GM19452 (cell line): Measurements from ENCODE around the gene MROH2A.
"Not testable (repeated sequence)": the region's sequence is repeated elsewhere in the genome, so short reads cannot be mapped to it uniquely, and the experiment has no call there.

Experiments
- ATAC-seq: cut with Tn5 transposase; IDR thresholded peaks from one replicate; pipeline ENCODE4 v1.9.1; 2021; ENCODE audit not compliant: unreplicated experiment

Gene MROH2A

DNA sequence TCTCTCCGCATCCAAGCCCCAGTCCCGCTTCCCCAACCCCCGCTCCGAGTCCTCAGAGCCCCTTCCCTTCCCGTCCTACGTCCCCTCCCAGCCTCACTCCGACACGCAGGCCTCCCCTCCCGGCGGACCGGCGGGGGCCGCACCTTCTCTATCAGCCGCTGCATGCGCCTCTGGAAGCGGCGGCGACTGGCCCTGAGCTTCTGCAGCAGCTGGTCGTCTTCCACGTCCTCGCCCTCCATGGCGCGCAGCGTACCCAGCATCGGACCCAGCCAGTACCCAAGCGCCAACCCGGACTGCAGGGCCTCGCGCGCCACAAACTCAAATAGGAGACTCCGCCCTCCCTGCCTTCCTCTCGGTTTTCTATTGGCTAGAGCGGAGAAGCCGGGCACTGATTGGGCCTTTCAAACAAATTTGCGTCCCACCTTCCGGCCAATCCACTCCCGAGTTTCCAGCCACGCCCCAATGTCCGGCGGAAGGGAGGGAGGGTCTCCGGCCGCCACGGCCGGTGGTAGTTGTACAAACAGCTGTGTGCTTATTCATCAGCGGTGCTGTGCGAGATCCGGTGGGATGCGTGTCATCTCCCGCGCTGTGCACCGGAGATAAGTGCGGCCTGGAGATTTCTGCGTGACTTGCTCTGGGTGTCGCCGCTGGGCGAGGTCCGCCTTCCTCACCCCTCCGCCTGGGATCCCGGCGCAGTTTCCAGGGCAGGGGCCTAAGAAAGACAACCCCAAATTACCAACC lies 76.3 kb downstream of the MROH2A start, which contains the start of gene HJURP:
Gene HJURP, minus strand, starts transcription at position 295 of the 741 bp plus-strand sequence. Its CDS starts 35 bp downstream, at position 260.
- peak; percentile 94 for ATAC-seq

DNA sequence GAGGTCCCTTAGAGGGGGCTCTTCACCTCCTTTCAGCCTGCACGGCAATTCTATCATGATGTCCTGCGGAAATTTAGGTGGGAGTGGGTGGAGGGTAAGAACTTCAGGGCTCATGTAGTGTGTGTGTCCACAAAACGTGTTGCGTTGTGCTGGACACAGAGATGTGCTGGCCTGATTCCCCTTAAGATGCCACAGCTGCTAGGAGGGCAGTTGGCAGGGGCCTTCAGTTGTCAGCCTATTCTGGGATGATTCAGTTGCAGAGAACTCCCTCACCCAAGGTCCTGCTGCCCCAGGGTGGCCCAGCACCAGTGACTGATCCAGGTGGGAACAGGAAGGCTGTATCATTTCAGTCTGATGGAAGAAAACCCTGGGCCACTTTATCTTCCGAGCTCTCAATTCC lies 77.2 kb downstream of the MROH2A start:
- no peak for ATAC-seq

DNA sequence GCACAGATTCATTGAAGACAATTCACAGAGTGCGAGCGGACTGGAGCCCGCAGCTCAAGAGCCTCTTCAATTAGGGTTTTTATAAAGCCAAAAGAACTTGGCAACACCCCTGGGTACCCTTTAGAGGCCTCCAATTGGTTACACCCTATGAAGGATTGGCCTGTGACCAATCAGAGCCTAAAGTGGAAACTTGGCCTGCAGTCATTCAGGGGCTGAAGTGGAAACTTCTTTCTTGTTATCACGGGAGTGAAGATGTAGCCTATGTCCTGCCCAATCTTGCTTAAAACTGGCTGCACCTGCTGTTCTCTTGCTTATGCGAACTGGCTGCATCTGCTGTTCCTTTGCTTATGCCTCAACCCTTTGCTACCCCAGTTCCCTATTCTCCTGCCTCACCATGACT lies 78.1 kb downstream of the MROH2A start:
- no peak for ATAC-seq

DNA sequence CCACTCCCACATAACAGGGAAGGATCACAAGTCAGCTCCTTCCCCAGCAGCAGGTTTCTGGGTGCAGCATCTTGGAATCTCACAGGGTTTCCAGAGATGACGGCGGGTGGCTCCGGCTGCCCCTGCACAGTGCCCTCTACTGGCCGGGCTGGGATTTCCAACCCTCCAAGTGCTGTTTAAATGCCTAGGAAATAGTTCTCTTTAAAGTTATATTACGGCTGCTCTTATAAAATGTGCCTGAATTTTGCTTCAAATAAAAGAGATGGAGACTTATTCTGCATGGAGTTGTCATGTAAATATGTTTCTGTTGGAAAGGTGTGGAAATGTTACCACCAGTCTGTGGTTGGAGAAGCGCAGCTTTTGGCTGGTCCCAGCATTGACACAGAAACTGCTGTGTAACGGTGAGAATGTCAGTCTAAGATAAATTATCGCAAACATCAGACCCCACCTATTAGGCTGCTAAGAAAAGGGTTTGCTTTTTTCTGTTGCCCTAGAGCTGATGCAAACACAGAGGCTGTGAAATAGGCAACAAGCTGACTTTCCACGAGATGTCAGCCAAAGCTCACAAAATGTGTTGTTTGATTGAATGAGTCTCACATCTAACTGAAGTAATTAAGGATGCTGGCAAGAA lies 79.5 kb downstream of the MROH2A start:
- ATAC-seq = no peak

DNA sequence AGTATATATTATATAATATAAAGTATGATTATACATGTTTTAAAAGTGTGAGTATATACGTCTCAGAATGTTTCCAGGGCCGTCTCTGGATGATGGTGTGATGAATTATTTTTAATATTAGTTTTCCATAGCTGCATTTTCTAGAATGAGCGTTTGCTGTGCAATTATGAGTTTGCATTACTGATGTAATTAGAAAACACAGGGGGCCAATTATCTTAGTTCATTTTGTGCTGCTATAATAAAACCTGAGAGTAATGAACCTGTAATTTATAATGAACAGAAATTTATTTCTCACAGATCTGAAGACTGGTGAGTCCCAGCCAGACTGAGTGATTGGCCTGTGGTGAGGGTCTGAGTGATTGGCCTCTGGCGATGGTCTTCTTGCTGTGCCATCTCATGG lies 80.2 kb downstream of the MROH2A start:
- no peak for ATAC-seq

DNA sequence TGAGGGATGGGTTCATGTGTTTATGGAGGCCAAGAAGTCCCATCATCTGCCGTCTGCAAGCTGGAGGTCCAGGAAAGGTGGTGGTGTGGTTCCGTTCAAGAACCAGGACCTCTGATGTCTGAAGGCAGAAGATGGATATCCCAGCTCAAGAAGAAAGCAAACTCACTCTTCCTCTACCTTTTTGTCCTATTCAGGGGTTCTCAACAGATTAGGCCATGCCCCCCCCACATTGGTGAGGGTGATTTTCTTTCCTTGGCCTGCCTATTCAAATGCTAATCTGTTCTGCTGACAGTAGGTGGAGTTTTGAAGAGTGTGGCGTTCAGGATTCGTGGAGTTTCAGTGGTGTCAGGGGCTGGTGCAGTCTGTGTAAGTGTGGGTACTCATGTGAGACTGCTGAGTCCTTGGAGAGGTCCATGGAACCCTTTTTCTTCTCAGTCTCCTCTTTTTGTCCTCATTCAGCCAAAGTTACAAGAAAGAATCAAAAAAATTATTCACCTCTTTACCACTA lies 84.2 kb downstream of the MROH2A start:
- no peak for ATAC-seq

DNA sequence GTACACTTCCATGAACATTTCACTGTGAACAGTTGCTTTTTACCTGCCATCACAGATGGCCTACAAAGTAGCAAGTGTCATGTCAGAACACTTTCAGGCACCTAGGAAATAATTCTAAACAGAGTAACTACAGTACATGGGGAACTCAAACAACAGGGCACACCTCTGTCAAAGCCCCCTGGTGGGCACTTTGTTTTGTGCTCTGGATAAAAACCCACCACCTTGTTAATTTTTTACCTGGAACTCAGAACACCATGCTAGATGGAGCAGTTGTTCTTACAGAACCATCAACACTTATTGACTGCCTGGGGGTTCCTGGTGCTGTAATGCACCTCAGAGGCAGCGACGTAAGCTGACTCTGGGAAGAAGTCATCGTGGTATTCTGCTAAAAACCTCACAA lies 87.7 kb downstream of the MROH2A start:
- ATAC-seq = no peak

DNA sequence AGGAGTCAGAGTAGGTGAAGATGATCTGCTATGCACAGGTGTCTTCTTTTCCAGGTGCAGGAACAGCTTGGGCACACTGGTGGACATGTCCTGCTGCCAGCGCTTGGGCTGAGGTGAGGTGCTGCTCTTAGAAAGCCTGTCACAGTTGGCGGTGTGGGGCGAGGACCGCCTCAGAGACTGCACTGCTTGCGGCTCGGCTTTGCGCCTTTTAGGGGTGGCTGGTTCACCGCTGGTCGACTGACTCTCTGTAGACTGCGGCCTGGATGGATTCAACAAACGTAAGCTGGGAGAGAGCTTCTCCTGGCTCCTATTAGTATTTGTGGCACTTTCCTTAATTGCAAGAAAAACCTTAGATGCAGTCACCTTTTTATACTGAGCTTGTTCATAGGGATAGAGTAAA lies 88.3 kb downstream of the MROH2A start:
- no peak for ATAC-seq

DNA sequence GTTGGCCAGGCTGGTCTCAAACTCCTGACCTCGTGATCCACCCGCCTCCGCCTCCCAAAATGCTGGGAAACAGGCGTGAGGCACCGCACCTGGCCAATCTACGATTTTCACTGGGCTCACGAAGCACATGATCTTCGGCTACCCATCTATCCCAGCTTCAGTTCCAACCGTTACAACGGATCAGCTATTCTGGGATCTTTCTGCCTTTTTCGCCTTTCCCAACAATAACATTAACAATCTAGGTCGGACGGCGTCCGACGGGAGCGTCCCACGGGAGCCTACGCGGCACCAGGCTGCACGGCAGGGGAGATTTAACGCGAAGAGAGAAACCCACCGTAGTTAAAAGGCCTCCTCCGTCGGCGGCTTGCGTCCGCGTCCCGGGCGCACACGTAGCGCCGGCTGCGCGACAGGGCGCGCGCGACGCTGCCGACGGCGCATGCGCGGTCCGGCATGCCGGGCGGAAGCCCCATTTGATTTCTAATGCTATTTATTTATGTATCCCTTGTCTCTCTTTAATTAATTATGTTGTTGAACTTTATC lies 89.9 kb downstream of the MROH2A start, which contains the start of gene MSL3B:
Gene MSL3B, minus strand, starts transcription at position 394 of the 540 bp plus-strand sequence.
- no peak for ATAC-seq

DNA sequence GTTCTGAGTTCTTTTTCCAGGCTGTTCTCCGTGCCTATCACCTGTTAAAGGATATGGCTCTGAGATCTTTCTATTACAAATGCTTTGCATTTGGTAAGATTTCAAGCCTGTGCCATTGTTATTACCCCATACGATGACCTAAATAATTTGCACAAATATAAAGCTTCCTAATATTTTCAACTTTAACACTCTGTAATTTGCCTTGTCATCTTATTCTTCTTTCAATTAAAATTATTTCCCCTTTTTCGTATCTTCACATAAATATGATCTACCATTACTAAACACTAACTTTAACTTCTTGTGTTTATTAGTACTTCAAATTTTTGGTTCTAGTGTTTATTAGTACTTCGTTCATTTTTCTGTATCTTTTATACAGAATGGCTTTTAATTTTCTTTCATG lies 93.3 kb downstream of the MROH2A start:
- no peak for ATAC-seq

DNA sequence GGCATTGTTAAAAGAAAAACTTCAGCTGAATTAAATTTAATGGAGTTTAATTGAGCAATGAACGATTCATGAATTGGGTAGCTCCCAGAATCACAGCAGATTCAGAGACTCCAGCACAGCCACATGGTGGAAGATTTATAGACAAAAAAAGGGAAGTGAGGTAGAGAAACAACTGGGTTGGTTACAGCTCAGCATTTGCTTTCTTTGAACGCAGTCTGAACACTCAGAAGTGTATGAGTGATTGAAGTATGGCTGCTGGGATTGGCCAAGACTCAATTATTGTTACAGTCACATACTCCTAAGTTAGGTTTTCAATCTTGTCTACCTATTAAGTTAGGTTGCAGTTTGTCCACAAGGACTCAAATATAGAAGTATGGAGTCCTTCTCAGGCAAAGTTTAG lies 94.0 kb downstream of the MROH2A start:
- ATAC-seq = not testable (repeated sequence)

DNA sequence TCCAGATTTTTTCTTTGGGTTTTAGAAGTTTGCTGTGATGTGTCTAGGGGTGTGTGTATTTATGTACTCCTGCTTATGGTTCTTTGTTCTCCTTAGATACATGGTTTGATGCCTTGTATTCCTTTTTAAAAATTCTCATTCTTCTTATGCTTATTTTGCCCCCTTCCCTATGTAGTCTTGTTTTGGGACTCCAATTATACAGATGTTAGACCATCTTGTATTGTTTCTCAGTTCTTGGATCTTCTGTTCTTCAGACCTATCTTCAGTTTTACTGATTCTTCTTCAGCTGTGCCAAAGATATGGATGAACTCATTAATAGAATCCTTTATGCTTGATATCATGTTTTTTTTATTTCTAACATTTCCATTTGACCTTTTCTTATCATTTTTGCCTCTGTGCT lies 104.2 kb downstream of the MROH2A start:
- ATAC-seq = no peak
